ENCODE measurements around the gene LDB2. TPM values are rescaled to one million over a fixed set of nuclear protein-coding genes. Genes with fewer than 3 reads are reported as not detected.

LDB2 gene
- total and polyA plus RNA-seq, 2 donors (not counting 3 experiments of a cell fraction or from before 2014, with no cell fraction given), result 127 to 223 TPM

GRCh38 chr4:16670727-16671126, 227.7 kb downstream of the LDB2 start:
- POLR2A ChIA-PET, result interaction anchor here (0.6 kb wide), 1 partner anchor 864 kb away, joined by 3 read pairs; no protein-coding TSS in a partner anchor
- H3K9me3 ChIP-seq (replicated peaks; ENCODE audit: control insufficient read depth, insufficient read depth, low read length), result no peaks in the 10 kb centered on the region
- no TSS peak for BruUV-seq (replicated peaks)
- no peak overlapping the region for H3K27ac ChIP-seq (ENCODE audit: insufficient read depth, low read depth, low read length)
- peaks cover 0 to 2% of the 10 kb centered on the region in 2 experiments for H3K27me3 ChIP-seq (ENCODE audit: control insufficient read depth in 2 of 2, insufficient read depth in 2 of 2, low read length in 2 of 2)
- TF ChIP-seq JUN (IDR thresholded peaks at IDR 0.05; ENCODE audit: borderline replicate concordance, insufficient read depth, insufficient read length, low read depth), result no peak
- TF ChIP-seq POLR2A (IDR thresholded peaks at IDR 0.05; ENCODE audit: low read depth, low read length), result no peak
- no peak for TF ChIP-seq GATA2 (IDR thresholded peaks at IDR 0.05; ENCODE audit: insufficient read depth, insufficient read length, low read depth, low read length)
- no peak for TF ChIP-seq FOS (IDR thresholded peaks at IDR 0.05; ENCODE audit: borderline replicate concordance, insufficient read depth, low read length)
- TF ChIP-seq POLR2AphosphoS5 (IDR thresholded peaks at IDR 0.05; ENCODE audit: insufficient read depth, low read depth, low read length), result no peak
- TF ChIP-seq, protein P1, sequence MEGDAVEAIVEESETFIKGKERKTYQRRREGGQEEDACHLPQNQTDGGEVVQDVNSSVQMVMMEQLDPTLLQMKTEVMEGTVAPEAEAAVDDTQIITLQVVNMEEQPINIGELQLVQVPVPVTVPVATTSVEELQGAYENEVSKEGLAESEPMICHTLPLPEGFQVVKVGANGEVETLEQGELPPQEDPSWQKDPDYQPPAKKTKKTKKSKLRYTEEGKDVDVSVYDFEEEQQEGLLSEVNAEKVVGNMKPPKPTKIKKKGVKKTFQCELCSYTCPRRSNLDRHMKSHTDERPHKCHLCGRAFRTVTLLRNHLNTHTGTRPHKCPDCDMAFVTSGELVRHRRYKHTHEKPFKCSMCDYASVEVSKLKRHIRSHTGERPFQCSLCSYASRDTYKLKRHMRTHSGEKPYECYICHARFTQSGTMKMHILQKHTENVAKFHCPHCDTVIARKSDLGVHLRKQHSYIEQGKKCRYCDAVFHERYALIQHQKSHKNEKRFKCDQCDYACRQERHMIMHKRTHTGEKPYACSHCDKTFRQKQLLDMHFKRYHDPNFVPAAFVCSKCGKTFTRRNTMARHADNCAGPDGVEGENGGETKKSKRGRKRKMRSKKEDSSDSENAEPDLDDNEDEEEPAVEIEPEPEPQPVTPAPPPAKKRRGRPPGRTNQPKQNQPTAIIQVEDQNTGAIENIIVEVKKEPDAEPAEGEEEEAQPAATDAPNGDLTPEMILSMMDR (IDR thresholded peaks at IDR 0.05; ENCODE audit: extremely low read depth in 1 of 2, insufficient read depth in 1 of 2, low read depth in 1 of 2, low read length in 2 of 2), result no peak
- no peak for TF ChIP-seq MYC (IDR thresholded peaks at IDR 0.05; ENCODE audit: low read depth, low read length)
- TF ChIP-seq, protein P2, sequence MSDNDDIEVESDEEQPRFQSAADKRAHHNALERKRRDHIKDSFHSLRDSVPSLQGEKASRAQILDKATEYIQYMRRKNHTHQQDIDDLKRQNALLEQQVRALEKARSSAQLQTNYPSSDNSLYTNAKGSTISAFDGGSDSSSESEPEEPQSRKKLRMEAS (IDR thresholded peaks at IDR 0.05; ENCODE audit: insufficient read depth, insufficient read length), result no peak
- no peak for TF ChIP-seq EZH2 (IDR thresholded peaks at IDR 0.05; ENCODE audit: borderline replicate concordance, low read depth, low read length, severe bottlenecking)
- peaks cover 0 to 8% of the 10 kb centered on the region in 2 experiments for H3K36me3 ChIP-seq (ENCODE audit: control insufficient read depth in 2 of 2, extremely low read depth in 1 of 2, insufficient read depth in 2 of 2, low read length in 2 of 2)
- H3K9ac ChIP-seq (replicated peaks; ENCODE audit: extremely low read depth, insufficient read depth, low read length), result no peak overlapping the region
- no peaks in the 10 kb centered on the region for H3K79me2 ChIP-seq (ENCODE audit: control insufficient read depth, insufficient read depth, low read length)
- H3K4me2 ChIP-seq (ENCODE audit: insufficient read depth, low read length), result no peak overlapping the region
- no peaks in the 10 kb centered on the region for H3K9me1 ChIP-seq (replicated peaks; ENCODE audit: control insufficient read depth, extremely low read depth, insufficient read depth, low read length)
- dilution Hi-C loops (cut with MboI; ENCODE audit: extremely low pct_ligation_motif_present, low sequenced_read_pairs) (no loop called here), intact Hi-C loops (cut with micrococcal nuclease) (no loop called here)
- H3K4me3 ChIP-seq (replicated peaks in 1 of 3; ENCODE audit: insufficient read depth in 1 of 3, low read depth in 1 of 3, low read length in 3 of 3), result no peak overlapping the region
- no peak overlapping the region for H2AFZ ChIP-seq (ENCODE audit: low read depth, low read length)
- CTCF ChIA-PET, result interaction anchor here (0.6 to 1.1 kb wide), 2 partner anchors 9 to 107 kb away, joined by 3 to 4 read pairs; no protein-coding TSS in a partner anchor
- no peaks in the 10 kb centered on the region for H4K20me1 ChIP-seq (replicated peaks; ENCODE audit: control insufficient read depth, extremely low read depth, insufficient read depth, low read length)
- no peaks in the 10 kb centered on the region for H3K4me1 ChIP-seq (ENCODE audit: control insufficient read depth, extremely low read depth, insufficient read depth, low read length)
- FAIRE-seq (no peak), DNase-seq (ENCODE audit: low read depth, low spot score) (no peak)
